Brain microvascular endothelial cell (primary cell): Measurements from ENCODE around the gene AIDA.

Experiments used
- DNase-seq: peaks from one replicate; pipeline ENCODE4 v3.0.0-alpha.2; 2020
- H3K27ac ChIP-seq: fragments of 250-450 bp; sonication (Bioruptor Pico); 2 replicates; pipeline ENCODE4 v1.5.1; 2020; ENCODE audit warnings: mild to moderate bottlenecking, moderate library complexity
- H3K27me3 ChIP-seq: fragments of 250-450 bp; sonication (Bioruptor Pico); replicated peaks from 2 replicates; pipeline ENCODE4 v1.5.1; 2020; ENCODE audit warnings: mild to moderate bottlenecking
- H3K36me3 ChIP-seq: fragments of 250-450 bp; sonication (Bioruptor Pico); replicated peaks from 2 replicates; pipeline ENCODE4 v1.5.1; 2020; ENCODE audit warnings: mild to moderate bottlenecking
- H3K4me3 ChIP-seq: 2 replicates; pipeline ENCODE4 v1.5.1; 2011; ENCODE audit warnings: low read depth, mild to moderate bottlenecking, control low read depth, low read length, moderate library complexity
- CTCF ChIP-seq: IDR thresholded peaks from 2 replicates; pipeline ENCODE4 v1.5.1; 2011; ENCODE audit warnings: low read depth, mild to moderate bottlenecking, moderate library complexity, low read length, control low read depth, inconsistent platforms; ENCODE audit errors: missing control alignments
- in situ Hi-C: cut with HindIII; loops from 2 replicates; pipeline ENCODE4 v1.10.0; 2017; ENCODE audit warnings: low sequenced_read_pairs, low pct_ligation_motif_present

The AIDA gene

GRCh38 chr1:222736972-222737371, 24.7 kb upstream of the AIDA start, which contains the start of gene FAM177B:
TSS of gene FAM177B (plus strand) at chr1:222737202. CDS start at chr1:222746546, 9,344 bp downstream.
- Histone ChIP-seq H3K4me3 (no peak within 1 kb of the TSS), H3K27ac (no peak within 1 kb of the TSS), H3K36me3 (peaks cover 23% of the 10 kb centered on the region), H3K27me3 (no peaks in the 10 kb centered on the region)
- in situ Hi-C loops, result no loop called here
- no peak for DNase-seq
- TF ChIP-seq CTCF, result no peak

- no peak for DNase-seq
- TF ChIP-seq CTCF, result no peak
- in situ Hi-C loops, result no loop called here
- H3K27ac ChIP-seq, result no peak overlapping the region
- H3K36me3 ChIP-seq, result peaks cover 26% of the 10 kb centered on the region
- H3K4me3 ChIP-seq, result no peak overlapping the region
- H3K27me3 ChIP-seq, result no peaks in the 10 kb centered on the region
Measured at GRCh38 chr1:222736470-222736869, 24.2 kb upstream of the AIDA start.

- Histone ChIP-seq H3K36me3 (peaks cover 40% of the 10 kb centered on the region), H3K27ac (no peak overlapping the region)
Measured at GRCh38 chr1:222734740-222735139, 22.4 kb upstream of the AIDA start.

GRCh38 chr1:222732216-222733159, 20.2 kb upstream of the AIDA start:
- Histone ChIP-seq H3K36me3 (peaks cover 59% of the 10 kb centered on the region), H3K27ac (no peak overlapping the region), H3K27me3 (no peaks in the 10 kb centered on the region), H3K4me3 (no peak overlapping the region)
- no peak for DNase-seq
- in situ Hi-C loops, result no loop called here
- no peak for TF ChIP-seq CTCF

More at GRCh38 chr1:222734740-222735139, 22.4 kb upstream of the AIDA start:
- no peak for TF ChIP-seq CTCF
- no peak for DNase-seq
- in situ Hi-C loops, result no loop called here
- Histone ChIP-seq H3K4me3 (no peak overlapping the region), H3K27me3 (no peaks in the 10 kb centered on the region)

GRCh38 chr1:222730866-222731265, 18.6 kb upstream of the AIDA start:
- Histone ChIP-seq H3K27me3 (no peaks in the 10 kb centered on the region), H3K27ac (no peak overlapping the region), H3K36me3 (peaks cover 72% of the 10 kb centered on the region), H3K4me3 (no peak overlapping the region)
- in situ Hi-C loops, result no loop called here
- TF ChIP-seq CTCF, result no peak
- no peak for DNase-seq
